Measurements from ENCODE around the gene SPINK4.

Gene SPINK4

GRCh38 chr9:33257276-33257675 lies 17.3 kb downstream of the SPINK4 start:
- no peaks in the 10 kb centered on the region for H3K4me1 ChIP-seq (ENCODE audit: insufficient read depth, low read length, severe bottlenecking)
- TF ChIP-seq EZH2 (IDR thresholded peaks at IDR 0.05; ENCODE audit: borderline replicate concordance, low read length) (no peak), CTCF (IDR thresholded peaks at IDR 0.05; ENCODE audit: low read length) (no peak)
- H3K9ac ChIP-seq (ENCODE audit: low read length): no peak overlapping the region
- no peaks in the 10 kb centered on the region for H3K27me3 ChIP-seq (ENCODE audit: insufficient read depth, low read length)
- H2AFZ ChIP-seq (ENCODE audit: low read length): no peak overlapping the region
- no peaks in the 10 kb centered on the region for H3K9me2 ChIP-seq (ENCODE audit: low read depth, low read length)
- no peaks in the 10 kb centered on the region for H4K20me1 ChIP-seq (ENCODE audit: insufficient read depth, low read length)
- no peak overlapping the region for H3K4me3 ChIP-seq (ENCODE audit: low read depth, low read length, poor library complexity, severe bottlenecking)
- no peak overlapping the region for H3K27ac ChIP-seq (ENCODE audit: low read depth, low read length, poor library complexity, severe bottlenecking)
- no peaks in the 10 kb centered on the region for H3K9me3 ChIP-seq (ENCODE audit: low read length)
- H3F3A ChIP-seq (ENCODE audit: insufficient read depth, low read length): no peaks in the 10 kb centered on the region
- no peaks in the 10 kb centered on the region for H3K79me2 ChIP-seq (ENCODE audit: insufficient read depth, low read length)
- H3K4me2 ChIP-seq (ENCODE audit: low read length): no peak overlapping the region
- peaks cover 95% of the 10 kb centered on the region for H3K36me3 ChIP-seq (ENCODE audit: insufficient read depth, low read length)

GRCh38 chr9:33260372-33260771 lies 20.4 kb downstream of the SPINK4 start:
- Histone ChIP-seq H3K4me3 (ENCODE audit: low read depth, low read length, poor library complexity, severe bottlenecking) (no peak overlapping the region), H3F3A (ENCODE audit: insufficient read depth, low read length) (no peaks in the 10 kb centered on the region), H3K9ac (ENCODE audit: low read length) (no peak overlapping the region), H3K4me1 (ENCODE audit: insufficient read depth, low read length, severe bottlenecking) (peaks cover 12% of the 10 kb centered on the region), H3K36me3 (ENCODE audit: insufficient read depth, low read length) (peaks cover 66% of the 10 kb centered on the region), H3K27me3 (ENCODE audit: insufficient read depth, low read length) (no peaks in the 10 kb centered on the region), H3K9me2 (ENCODE audit: low read depth, low read length) (no peaks in the 10 kb centered on the region), H3K27ac (ENCODE audit: low read depth, low read length, poor library complexity, severe bottlenecking) (no peak overlapping the region), H3K9me3 (ENCODE audit: low read length) (no peaks in the 10 kb centered on the region), H3K4me2 (ENCODE audit: low read length) (no peak overlapping the region), H4K20me1 (ENCODE audit: insufficient read depth, low read length) (no peaks in the 10 kb centered on the region), H3K79me2 (ENCODE audit: insufficient read depth, low read length) (peaks cover 15% of the 10 kb centered on the region), H2AFZ (ENCODE audit: low read length) (no peak overlapping the region)
- TF ChIP-seq EZH2 (IDR thresholded peaks at IDR 0.05; ENCODE audit: borderline replicate concordance, low read length) (no peak), CTCF (IDR thresholded peaks at IDR 0.05; ENCODE audit: low read length) (no peak)

GRCh38 chr9:33263131-33264002 lies 23.4 kb downstream of the SPINK4 start:
- no peaks in the 10 kb centered on the region for H3F3A ChIP-seq (ENCODE audit: insufficient read depth, low read length)
- H3K4me2 ChIP-seq (ENCODE audit: low read length): peak overlapping the region; percentile 85
- peak overlapping the region; percentile 24 for H3K27ac ChIP-seq (ENCODE audit: low read depth, low read length, poor library complexity, severe bottlenecking)
- H3K79me2 ChIP-seq (ENCODE audit: insufficient read depth, low read length): peaks cover 15% of the 10 kb centered on the region
- no peaks in the 10 kb centered on the region for H3K27me3 ChIP-seq (ENCODE audit: insufficient read depth, low read length)
- H3K9ac ChIP-seq (ENCODE audit: low read length): peak overlapping the region; percentile 87
- TF ChIP-seq EZH2 (IDR thresholded peaks at IDR 0.05; ENCODE audit: borderline replicate concordance, low read length): no peak
- no peak for TF ChIP-seq CTCF (IDR thresholded peaks at IDR 0.05; ENCODE audit: low read length)
- H3K4me3 ChIP-seq (ENCODE audit: low read depth, low read length, poor library complexity, severe bottlenecking): peak overlapping the region; percentile 91
- peaks cover 18% of the 10 kb centered on the region for H3K4me1 ChIP-seq (ENCODE audit: insufficient read depth, low read length, severe bottlenecking)
- H4K20me1 ChIP-seq (ENCODE audit: insufficient read depth, low read length): no peaks in the 10 kb centered on the region
- H3K9me3 ChIP-seq (ENCODE audit: low read length): no peaks in the 10 kb centered on the region
- H2AFZ ChIP-seq (ENCODE audit: low read length): no peak overlapping the region
- peaks cover 55% of the 10 kb centered on the region for H3K36me3 ChIP-seq (ENCODE audit: insufficient read depth, low read length)
- no peaks in the 10 kb centered on the region for H3K9me2 ChIP-seq (ENCODE audit: low read depth, low read length)

Data from OCI-LY1 (cell line).